ENCODE measurements around the gene PECR.
"Not testable (repeated sequence)": the region's sequence is repeated elsewhere in the genome, so short reads cannot be mapped to it uniquely, and the experiment has no call there.

DNA sequence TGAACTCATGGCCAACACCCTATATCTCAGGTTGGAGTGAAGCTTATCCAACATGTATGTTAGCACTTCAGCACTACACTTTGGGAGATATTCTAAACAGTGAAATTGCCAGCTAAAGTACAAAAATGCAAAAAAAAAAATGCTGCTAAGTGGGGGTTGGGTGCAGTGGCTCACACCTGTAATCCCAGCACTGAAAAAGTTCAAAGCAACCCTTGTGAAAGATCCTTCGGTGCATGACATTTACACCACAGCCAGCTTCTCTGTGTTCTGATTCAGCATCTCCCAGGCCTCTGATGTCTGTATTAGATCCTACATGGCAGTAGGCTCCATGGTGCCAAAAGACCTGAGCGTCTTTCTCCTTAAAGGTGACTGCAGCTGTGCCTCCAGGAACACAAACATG lies 72.4 kb downstream of the PECR start:
- TF ChIP-seq, protein P1, sequence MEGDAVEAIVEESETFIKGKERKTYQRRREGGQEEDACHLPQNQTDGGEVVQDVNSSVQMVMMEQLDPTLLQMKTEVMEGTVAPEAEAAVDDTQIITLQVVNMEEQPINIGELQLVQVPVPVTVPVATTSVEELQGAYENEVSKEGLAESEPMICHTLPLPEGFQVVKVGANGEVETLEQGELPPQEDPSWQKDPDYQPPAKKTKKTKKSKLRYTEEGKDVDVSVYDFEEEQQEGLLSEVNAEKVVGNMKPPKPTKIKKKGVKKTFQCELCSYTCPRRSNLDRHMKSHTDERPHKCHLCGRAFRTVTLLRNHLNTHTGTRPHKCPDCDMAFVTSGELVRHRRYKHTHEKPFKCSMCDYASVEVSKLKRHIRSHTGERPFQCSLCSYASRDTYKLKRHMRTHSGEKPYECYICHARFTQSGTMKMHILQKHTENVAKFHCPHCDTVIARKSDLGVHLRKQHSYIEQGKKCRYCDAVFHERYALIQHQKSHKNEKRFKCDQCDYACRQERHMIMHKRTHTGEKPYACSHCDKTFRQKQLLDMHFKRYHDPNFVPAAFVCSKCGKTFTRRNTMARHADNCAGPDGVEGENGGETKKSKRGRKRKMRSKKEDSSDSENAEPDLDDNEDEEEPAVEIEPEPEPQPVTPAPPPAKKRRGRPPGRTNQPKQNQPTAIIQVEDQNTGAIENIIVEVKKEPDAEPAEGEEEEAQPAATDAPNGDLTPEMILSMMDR (IDR thresholded peaks at IDR 0.05), result not testable (repeated sequence)
- TF ChIP-seq POLR2A (IDR thresholded peaks at IDR 0.05), result not testable (repeated sequence)
